Activated CD4-positive, alpha-beta T cell treated with anti-CD3 and anti-CD28 coated beads for 4 hours (primary cell): ENCODE results near the gene KDELR1.

Experiments used
- DNase-seq, 2 donors: peaks; one replicate each; pipeline ENCODE4 v3.0.0-alpha.2; 2020

The KDELR1 gene

DNA sequence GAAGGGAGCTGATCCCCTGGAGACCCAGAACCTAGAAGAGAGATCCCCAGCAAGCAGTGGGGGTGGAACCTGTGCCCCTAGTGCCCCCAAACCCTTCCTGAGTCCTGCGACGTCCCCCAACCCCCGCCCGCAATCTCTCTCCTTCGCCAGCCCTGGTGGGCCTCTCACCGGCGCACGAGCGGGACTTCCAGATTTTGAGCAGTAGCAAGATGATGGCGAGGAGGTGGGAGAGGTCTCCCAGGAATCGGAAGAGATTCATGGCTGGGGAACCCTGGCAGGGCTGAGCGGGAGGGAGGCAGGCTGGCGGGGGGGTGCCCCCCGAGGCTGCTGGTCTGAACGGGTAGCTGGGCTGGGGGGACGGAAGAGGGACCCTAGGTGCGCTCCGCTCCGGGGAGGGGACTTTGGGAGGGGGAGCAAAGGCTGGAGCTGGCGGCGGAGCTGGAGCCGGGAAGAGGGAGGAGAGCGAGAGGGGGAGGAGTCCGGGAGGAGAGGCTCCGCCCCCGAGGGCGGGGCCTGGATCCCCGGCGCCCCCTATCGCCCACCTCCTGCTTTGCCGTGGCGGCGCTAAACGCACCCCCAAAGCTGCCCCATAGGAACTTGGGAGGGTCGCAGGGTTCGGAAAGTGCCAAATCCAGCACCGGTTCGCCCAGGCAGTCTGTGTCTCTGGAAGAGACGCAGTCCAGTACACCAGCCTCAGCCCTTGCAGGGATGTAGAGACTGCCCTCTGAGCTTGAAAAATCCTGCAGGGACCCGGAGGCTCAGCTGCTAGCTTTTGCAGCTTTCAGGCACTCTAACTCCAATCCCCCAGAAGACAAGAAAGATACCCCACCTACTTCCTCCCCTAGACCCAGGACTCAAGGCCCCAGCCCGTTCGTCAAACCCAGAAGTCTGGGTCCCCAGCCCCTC, at the start of gene KDELR1:
TSS of gene KDELR1 (minus strand) at position 452 of the 906 bp plus-strand sequence. CDS start at position 259, 193 bp downstream.
- DNase-seq, result peak; percentile 67 to 68

- no peak for DNase-seq
These were observed 45.2 kb upstream of the KDELR1 start for GRCh38 chr19:48436586-48436985.

DNA sequence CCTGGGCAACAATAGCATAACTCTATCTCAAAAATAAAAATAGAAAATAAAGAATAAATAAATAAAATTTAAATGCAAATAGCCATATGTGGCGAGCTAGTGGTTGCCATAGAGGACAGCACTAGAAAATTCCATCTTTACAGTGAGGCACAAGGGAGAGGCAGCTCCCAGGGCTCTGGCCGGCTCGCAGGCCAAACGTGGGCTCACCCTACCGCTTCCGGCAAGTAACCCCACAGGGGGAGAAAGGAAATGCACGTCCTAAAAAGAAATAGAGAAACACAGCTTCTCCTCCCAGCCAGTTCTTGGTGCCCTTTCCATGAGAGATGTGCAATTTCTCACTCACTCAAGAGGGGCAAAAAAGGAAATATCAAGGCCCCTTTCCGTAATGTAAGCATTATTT, 42.0 kb upstream of the KDELR1 start:
- no peak for DNase-seq

GRCh38 chr19:48428670-48429069, 37.3 kb upstream of the KDELR1 start:
- no peak for DNase-seq

DNA sequence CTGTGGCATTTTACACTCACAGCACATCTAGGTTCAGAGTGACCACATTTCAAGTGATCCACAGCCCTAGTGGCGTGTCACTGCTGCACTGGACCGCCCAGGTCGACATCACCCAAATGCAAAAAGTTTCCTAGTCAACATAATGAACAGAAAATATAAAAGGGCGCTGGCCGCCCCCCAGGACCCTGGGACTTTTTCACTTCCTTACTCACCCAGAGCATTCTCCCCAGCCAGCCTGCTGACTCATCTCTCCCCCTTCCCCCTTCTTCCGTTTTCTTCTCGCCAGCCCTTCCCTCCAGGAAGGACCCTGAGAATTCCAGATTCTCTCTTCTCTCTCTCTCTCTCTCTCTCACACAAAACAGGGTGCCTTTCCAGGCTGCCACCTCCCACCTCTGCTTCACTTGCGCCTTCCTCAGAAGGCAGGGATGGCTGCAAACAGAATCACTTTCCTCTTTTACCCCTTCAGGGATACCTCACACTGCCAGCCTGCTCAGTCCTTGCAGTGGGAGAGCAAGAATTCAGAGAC, 33.4 kb upstream of the KDELR1 start:
- no peak for DNase-seq

DNA sequence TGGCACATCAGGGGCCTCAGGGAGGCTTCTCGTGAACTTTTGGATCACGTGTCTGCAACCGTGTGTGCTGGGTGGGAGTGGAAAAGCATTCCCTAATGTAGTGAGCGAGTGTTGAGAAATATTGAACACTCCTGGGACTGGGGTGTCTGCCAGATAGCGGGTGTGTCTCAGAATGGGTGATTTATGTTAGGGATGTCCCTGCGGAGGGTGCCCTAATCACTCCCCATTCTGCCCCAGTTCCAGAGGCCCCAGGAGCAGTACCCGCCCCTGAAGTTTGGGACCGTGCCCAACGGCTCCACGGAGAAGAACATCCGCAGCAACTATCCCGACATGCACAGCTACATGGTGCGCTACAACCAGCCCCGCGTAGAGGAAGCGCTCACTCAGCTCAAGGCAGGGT, 30.2 kb upstream of the KDELR1 start:
- no peak for DNase-seq

- DNase-seq, result peak; percentile 61 to 66
These were observed 28.0 kb upstream of the KDELR1 start for GRCh38 chr19:48419158-48419920.

- no peak for DNase-seq
These were observed 27.1 kb upstream of the KDELR1 start for GRCh38 chr19:48418317-48419064.

- DNase-seq, result no peak
These were observed 26.1 kb upstream of the KDELR1 start for GRCh38 chr19:48417421-48417820.

DNA sequence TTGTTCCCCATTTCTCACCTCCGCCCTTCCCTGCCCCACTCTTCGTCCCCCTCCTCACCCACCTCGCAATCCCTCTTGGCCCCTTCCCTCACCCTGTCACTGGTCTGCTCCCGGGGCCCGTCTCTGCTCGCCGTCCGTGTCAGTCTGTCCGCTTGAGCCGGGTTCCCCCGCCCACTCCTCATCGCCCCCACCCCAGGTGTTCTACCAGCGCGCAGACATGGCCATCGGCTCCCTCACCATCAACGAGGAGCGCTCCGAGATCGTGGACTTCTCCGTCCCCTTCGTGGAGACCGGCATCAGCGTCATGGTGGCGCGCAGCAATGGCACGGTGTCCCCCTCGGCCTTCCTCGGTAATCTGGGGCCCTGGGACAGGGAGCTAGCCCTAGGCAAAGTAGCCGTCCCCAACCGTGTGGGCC, 24.5 kb upstream of the KDELR1 start:
- no peak for DNase-seq

DNA sequence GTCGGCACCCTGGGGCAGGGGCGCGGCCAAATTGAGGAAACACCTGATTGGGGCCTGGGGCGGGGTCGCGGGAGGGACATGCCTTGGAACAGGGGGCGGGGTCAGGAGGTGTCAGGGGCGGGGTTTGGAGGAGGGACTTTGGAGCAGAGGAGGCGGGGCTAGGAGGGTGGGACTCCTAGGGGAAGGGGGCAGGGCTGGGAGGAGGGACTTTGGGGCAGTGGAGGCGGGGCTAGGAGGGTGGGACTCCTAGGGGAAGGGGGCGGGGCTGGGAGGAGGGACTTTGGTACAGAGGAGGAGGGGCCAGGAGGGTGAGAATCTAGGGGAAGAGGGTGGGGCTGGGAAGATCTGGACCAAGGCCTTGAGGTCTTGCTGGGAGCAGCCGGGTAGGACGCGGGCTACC, 24.0 kb upstream of the KDELR1 start:
- DNase-seq, result peak; percentile 68 to 69

DNA sequence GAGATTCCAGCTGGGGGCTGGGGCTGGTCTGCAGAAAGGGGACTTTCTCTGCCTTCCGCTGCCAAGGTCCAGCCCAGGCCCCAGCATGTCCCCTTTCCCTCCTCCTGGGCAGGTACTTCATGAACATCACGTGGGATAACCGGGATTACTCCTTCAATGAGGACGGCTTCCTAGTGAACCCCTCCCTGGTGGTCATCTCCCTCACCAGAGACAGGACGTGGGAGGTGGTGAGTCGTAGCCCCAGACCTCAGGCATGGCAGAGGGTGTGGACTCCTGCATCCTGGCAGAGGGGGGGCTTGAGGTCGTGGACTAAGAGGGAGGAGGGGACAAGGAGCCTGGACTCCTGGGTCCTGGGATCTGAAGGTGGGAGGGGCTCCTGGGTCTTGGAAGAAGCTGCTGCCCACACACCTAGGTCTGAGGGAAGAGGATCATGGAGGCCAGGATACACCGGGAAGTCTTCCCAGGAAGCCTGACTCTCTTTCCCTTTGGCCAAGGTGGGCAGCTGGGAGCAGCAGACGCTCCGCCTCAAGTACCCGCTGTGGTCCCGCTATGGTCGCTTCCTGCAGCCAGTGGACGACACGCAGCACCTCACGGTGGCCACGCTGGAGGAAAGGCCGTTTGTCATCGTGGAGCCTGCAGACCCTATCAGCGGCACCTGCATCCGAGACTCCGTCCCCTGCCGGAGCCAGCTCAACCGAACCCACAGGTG, 22.7 kb upstream of the KDELR1 start:
- DNase-seq, result no peak

GRCh38 chr19:48405850-48406249, 14.5 kb upstream of the KDELR1 start:
- no peak for DNase-seq

DNA sequence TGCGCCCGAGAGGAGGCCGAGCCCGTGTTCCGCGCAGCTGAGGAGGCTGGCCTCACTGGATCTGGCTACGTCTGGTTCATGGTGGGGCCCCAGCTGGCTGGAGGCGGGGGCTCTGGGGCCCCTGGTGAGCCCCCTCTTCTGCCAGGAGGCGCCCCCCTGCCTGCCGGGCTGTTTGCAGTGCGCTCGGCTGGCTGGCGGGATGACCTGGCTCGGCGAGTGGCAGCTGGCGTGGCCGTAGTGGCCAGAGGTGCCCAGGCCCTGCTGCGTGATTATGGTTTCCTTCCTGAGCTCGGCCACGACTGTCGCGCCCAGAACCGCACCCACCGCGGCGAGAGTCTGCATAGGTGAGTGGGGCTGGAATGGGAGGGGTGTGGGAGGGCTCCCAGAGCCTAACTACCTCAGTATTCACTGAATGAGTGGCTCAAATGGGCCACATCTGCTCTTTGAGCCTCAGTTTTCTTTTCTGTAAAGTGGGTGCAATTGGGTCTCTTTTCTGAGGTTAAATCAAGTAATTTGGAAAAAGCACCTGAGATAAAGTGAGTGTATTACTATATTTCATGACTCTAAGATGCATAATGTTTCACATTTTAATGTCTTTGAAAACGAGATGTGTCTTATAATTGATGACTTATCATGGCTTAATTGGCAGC, 13.8 kb upstream of the KDELR1 start:
- no peak for DNase-seq

DNA sequence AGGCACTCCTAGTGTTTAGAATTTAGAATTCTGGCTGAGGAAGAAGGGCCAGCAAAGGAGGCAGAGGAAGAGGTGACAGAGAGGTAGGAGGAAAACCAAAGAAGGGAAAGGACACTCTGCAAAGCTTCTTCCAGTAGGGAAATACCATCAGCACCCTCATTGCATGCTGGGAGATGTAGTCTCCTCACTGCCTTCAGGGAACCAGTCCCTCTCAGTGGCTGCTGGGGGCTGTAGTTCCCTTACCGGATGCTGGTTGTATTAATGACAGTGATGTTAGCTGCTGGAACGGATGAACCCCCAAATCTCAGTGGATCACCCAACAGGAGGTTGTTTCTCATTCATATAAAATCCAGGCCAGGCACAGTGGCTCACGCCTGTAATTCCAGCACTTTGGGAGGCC, 12.3 kb upstream of the KDELR1 start:
- DNase-seq, result no peak

- DNase-seq, result no peak
These were observed 9.9 kb upstream of the KDELR1 start for GRCh38 chr19:48401287-48401686.

DNA sequence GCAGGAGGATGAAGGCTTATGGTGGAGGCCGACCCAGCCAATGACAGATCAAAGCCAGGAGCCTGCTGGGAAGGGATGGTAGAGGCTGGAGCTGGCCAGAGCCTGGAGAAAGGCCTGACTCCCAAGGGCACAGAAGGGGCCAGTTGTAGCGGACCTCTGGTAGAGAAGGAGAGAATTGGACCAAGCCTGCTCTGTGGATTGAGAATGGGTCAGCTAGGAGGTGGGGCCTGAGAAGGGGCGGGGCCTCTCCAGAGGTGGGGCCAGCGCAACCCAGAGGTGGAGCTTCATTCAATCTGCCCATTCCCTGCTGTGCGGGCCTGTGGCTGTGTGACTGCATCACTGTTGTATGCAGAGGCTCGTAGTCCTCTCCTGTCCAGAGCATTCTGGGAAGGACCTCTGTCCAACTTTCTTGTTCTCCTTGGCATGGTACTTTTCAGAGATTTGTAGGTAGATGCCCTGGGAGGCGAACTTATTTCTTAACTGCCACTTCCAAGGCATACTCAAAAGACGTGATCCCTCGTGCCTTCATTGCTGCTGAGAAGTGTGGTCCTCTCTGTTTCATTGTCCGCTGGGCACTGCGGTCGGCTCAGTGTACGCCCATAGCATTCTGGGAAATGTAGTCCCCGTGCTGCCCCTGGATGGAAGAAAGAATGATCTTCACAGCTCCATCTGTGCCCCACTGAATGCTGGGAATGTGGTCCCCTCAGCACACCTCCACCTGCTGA, 8.8 kb upstream of the KDELR1 start:
- no peak for DNase-seq

- DNase-seq, result peak; percentile 72 to 77
These were observed 7.3 kb upstream of the KDELR1 start for GRCh38 chr19:48398375-48399235.

DNA sequence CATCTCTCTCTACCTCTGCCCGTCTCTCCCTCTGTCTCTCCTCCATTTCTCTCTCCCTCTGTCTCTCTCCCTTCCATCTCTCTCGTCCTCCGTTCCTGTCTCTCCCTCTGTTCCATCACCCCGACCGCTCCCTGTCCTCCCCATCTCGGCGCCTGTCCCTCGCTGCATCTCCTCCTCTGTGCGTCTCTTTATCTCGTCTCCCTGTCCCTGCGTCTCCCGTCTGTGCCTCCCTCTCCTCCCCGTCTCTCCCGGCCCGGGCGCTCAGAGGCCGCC, 6.7 kb upstream of the KDELR1 start:
- DNase-seq, result no peak
